HG02938 (cell line): Measurements from ENCODE around the gene HIVEP1.
"Not testable (repeated sequence)": the region's sequence is repeated elsewhere in the genome, so short reads cannot be mapped to it uniquely, and the experiment has no call there.

Experiments used
- ATAC-seq: cut with Tn5 transposase; IDR thresholded peaks from one replicate; pipeline ENCODE4 v1.9.1; 2021; ENCODE audit warnings: mild to moderate bottlenecking, moderate library complexity; ENCODE audit not compliant: unreplicated experiment

HIVEP1 gene

GRCh38 chr6:12082368-12082767, 70.3 kb downstream of the HIVEP1 start:
- ATAC-seq = no peak

GRCh38 chr6:12083302-12083701, 71.2 kb downstream of the HIVEP1 start:
- ATAC-seq = no peak

- ATAC-seq = no peak
Observed at GRCh38 chr6:12083763-12084162, 71.7 kb downstream of the HIVEP1 start.

- ATAC-seq = no peak
Observed at GRCh38 chr6:12084681-12085080, 72.6 kb downstream of the HIVEP1 start.

- no peak for ATAC-seq
Observed at GRCh38 chr6:12088531-12088930, 76.4 kb downstream of the HIVEP1 start.

- ATAC-seq = no peak
Observed at GRCh38 chr6:12090714-12091113, 78.6 kb downstream of the HIVEP1 start.

- no peak for ATAC-seq
Observed at GRCh38 chr6:12092762-12093161, 80.7 kb downstream of the HIVEP1 start.

- no peak for ATAC-seq
Observed at GRCh38 chr6:12094689-12095088, 82.6 kb downstream of the HIVEP1 start.

- no peak for ATAC-seq
Observed at GRCh38 chr6:12096342-12096741, 84.2 kb downstream of the HIVEP1 start.

GRCh38 chr6:12097791-12098190, 85.7 kb downstream of the HIVEP1 start:
- no peak for ATAC-seq

GRCh38 chr6:12099623-12100338, 87.7 kb downstream of the HIVEP1 start:
- no peak for ATAC-seq

GRCh38 chr6:12101048-12101447, 88.9 kb downstream of the HIVEP1 start:
- no peak for ATAC-seq

GRCh38 chr6:12101653-12102312, 89.7 kb downstream of the HIVEP1 start:
- ATAC-seq = no peak

- no peak for ATAC-seq
Observed at GRCh38 chr6:12102350-12102749, 90.2 kb downstream of the HIVEP1 start.

GRCh38 chr6:12103158-12103557, 91.0 kb downstream of the HIVEP1 start:
- no peak for ATAC-seq

- ATAC-seq = no peak
Observed at GRCh38 chr6:12105271-12105670, 93.2 kb downstream of the HIVEP1 start.

- ATAC-seq = not testable (repeated sequence)
Observed at GRCh38 chr6:12108376-12108775, 96.3 kb downstream of the HIVEP1 start.

- ATAC-seq = no peak
Observed at GRCh38 chr6:12110523-12111362, 98.6 kb downstream of the HIVEP1 start.

- no peak for ATAC-seq
Observed at GRCh38 chr6:12111363-12111670, 99.2 kb downstream of the HIVEP1 start.

- ATAC-seq = no peak
Observed at GRCh38 chr6:12112540-12113189, 100.6 kb downstream of the HIVEP1 start.

- ATAC-seq = no peak
Observed at GRCh38 chr6:12113190-12113577, 101.1 kb downstream of the HIVEP1 start.
